ENCODE measurements around the gene CCDC85B. TPM values are rescaled to one million over a fixed set of nuclear protein-coding genes. Genes with fewer than 3 reads are reported as not detected.

The CCDC85B gene
- total and polyA plus RNA-seq, 2 of the 13 experiments (the other 11 are each of a cell fraction or from before 2014, with no cell fraction given) = 8.2 to 19.5 TPM

- TF ChIP-seq ZNF646 (CRISPR knock-in tag; IDR thresholded peaks at IDR 0.05) (no peak), ZNF17 (CRISPR knock-in tag; IDR thresholded peaks at IDR 0.05) (no peak), KLF16 (CRISPR knock-in tag; IDR thresholded peaks at IDR 0.05) (peak in 1 of 2 experiments; percentile 62; a peak in 2 of 4 replicates), TEAD3 (CRISPR knock-in tag; optimal IDR thresholded peaks at IDR 0.05; ENCODE audit: borderline replicate concordance) (no peak), SRSF1 (optimal IDR thresholded peaks at IDR 0.05; ENCODE audit: low read depth, low read length) (no peak), ZHX2 (IDR thresholded peaks at IDR 0.05; ENCODE audit: low read depth) (no peak), ZHX2 (CRISPR knock-in tag; IDR thresholded peaks at IDR 0.05; ENCODE audit: borderline replicate concordance) (0 out of 2 replicates have a peak, but pooled peaks have one; percentile 52), BRF2 (CRISPR knock-in tag; IDR thresholded peaks at IDR 0.05) (no peak), RORA (CRISPR knock-in tag; IDR thresholded peaks at IDR 0.05) (no peak), ZNF224 (CRISPR knock-in tag; IDR thresholded peaks at IDR 0.05) (no peak), FOXM1 (CRISPR knock-in tag; IDR thresholded peaks at IDR 0.05) (no peak), ZNF672 (CRISPR knock-in tag; IDR thresholded peaks at IDR 0.05) (no peak), KDM2A (CRISPR knock-in tag; IDR thresholded peaks at IDR 0.05; ENCODE audit: borderline replicate concordance, low read depth) (0 out of 2 replicates have a peak, but pooled peaks have one; percentile 72), ZMYM3 (CRISPR knock-in tag; IDR thresholded peaks at IDR 0.05) (no peak), TAF1 (CRISPR knock-in tag; IDR thresholded peaks at IDR 0.05) (peak; percentile 45), GATAD2A (CRISPR knock-in tag; IDR thresholded peaks at IDR 0.05) (no peak)
These were observed 33.6 kb upstream of the CCDC85B start (continued) for GRCh38 chr11:65856689-65857499.

All from HepG2 (cell line).